ENCODE measurements around the gene PKD2. TPM values are rescaled to one million over a fixed set of nuclear protein-coding genes. Genes with fewer than 3 reads are reported as not detected.

Gene PKD2
- 25.1 TPM for total RNA-seq
- long read RNA-seq, full-length matches to known transcripts = 13 of 41 reads
- long read RNA-seq, partial matches to known transcripts = 13 of 41 reads
- long read RNA-seq, other reads (novel, unspliced or antisense) = 15 of 41 reads

DNA sequence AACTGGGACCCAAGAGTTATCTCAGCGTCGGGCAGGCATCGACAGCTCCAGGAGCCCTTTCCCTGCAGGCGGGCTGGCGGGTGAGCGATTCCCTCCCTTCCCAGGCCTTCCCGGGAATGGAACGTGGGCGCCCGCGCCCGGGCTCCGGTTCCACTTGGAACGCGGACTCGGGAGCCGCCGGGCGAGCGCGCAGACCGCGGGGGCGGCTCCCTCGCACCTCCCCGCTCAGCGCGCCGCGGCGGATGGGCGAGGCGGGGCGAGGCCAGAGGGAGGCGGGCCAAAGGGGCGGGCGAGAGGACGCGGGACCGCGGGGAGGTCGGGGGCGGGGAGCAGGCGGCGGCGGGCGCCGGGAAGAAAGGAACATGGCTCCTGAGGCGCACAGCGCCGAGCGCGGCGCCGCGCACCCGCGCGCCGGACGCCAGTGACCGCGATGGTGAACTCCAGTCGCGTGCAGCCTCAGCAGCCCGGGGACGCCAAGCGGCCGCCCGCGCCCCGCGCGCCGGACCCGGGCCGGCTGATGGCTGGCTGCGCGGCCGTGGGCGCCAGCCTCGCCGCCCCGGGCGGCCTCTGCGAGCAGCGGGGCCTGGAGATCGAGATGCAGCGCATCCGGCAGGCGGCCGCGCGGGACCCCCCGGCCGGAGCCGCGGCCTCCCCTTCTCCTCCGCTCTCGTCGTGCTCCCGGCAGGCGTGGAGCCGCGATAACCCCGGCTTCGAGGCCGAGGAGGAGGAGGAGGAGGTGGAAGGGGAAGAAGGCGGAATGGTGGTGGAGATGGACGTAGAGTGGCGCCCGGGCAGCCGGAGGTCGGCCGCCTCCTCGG lies at the start of gene PKD2:
PKD2 (plus strand) TSS at position 332 of the 818 bp plus-strand sequence; CDS start at position 431, 99 bp downstream.
- DNase-seq (ENCODE audit: low spot score) = peak; percentile 94
- intact Hi-C loops (cut with DNase I) = loop anchor here (5.0 kb wide), 1 partner anchor 275 kb away; the partner anchor contains the start of gene PPM1K

DNA sequence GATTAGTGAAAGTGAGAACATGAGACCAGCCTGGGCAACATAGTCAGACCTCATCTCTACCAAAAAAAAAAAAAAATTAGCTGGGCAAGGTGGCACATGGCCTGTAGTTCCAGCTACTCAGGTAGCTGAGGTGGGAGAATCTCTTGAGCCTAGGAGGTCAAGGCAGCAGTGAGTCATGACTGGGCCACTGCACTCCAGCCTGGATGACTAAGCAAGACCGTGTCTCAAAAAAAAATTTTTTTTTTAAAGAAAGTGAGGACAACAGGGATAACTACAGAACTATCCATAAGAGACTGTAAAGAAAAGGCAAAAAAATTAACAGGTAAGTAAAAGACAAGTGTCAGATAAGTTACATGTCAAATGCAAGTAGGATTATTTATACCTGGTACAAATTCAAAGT lies 45.4 kb upstream of the PKD2 start:
- no peak for DNase-seq (ENCODE audit: low spot score)
- intact Hi-C loops (cut with DNase I) = no loop called here

DNA sequence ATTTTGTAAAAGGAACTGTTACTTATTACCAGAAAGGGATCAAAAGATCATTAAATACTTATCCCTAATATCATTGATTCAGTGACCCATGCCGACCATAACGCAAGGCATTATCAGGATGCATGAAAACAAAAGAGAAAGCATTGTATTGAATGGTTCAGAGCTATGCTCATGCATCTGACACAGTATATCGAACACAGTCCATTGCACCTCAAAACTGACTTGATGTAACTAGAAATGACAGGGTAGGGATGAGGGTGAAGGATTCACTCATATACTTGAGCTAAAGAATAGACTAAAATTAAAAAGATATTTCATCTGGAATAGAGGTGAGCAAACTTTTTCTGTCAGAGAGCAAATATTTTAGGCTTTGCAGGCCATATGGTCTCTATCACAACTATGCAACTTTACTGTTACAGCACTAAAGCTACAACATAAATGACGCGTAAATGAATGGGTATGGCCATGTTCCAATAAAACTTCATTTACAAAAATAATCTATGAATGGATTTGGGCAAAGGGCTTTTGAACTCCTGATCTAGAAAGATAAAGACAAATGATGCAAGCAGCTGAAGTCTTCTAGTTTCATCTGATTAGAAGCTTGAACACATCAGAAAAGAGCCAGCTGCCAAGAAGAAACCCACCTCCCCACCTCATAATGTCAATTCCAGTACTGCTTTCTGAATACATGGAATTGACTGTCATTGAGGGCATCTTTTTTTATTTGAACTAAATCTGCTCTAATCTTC lies 44.9 kb upstream of the PKD2 start:
- no peak for DNase-seq (ENCODE audit: low spot score)
- intact Hi-C loops (cut with DNase I) = no loop called here

DNA sequence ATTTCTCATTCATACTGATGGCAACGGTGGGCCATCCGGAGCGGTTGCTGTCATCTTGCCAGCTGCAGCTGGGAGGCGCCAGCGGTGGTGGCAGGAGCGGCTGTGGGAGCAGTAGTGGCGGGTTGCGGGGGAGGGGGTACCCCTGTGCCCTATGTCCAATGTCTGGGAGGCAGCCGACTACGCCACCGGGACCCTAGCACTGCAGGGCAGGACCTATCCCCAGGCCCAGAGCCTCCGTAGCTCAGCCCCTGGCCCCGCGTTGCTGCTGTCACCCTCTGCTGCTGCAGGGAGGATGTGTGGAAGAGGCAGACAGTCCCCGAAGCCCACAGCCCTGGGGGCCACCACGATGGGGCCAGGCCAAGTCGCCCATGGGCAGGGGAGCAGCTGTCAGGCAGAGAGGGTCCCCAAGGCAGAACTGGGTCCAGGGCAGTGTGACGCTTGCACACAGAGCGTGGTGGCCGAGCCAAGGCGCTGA lies 41.9 kb upstream of the PKD2 start:
- intact Hi-C loops (cut with DNase I) = no loop called here
- no peak for DNase-seq (ENCODE audit: low spot score)

DNA sequence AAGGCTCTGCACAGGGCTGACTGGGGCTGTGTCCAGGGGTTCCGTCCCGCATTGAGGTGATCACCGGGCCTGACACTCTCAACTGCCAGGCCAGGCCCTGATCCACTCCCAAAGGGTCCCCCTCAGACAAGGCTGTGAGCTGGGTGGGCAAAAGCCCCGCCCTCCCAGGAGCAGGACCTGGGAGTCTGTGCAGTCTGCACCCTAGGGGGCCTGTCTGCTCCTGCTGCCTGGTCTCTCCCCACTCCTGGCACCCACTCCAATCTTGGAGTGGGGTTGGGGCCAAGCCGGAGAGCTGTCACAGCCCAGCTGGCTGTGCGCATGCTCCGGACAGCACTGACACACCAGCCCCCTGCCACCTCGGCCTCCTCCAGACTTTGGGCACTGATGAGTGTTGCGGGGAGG lies 41.3 kb upstream of the PKD2 start:
- no peak for DNase-seq (ENCODE audit: low spot score)
- intact Hi-C loops (cut with DNase I) = no loop called here

DNA sequence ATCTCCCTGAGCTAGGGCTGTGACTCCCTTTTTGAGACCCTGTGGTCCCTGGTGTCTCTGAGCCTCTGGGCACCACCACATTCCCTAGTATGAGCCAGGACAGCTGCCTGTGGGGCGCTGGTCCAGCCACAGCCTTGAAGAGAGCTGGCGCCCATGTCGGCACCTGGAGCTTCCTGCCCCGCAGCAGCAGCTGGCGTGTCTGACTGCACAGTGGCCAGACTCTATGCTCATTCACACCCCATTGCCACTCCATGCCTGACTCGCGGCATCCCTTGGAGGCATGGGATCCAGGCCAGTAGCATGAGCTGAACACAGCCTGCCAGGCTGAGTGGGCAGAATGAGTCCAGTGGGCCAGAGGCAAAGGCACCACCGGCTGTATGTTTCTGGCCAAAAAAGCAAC lies 40.2 kb upstream of the PKD2 start:
- no peak for DNase-seq (ENCODE audit: low spot score)
- intact Hi-C loops (cut with DNase I) = no loop called here

DNA sequence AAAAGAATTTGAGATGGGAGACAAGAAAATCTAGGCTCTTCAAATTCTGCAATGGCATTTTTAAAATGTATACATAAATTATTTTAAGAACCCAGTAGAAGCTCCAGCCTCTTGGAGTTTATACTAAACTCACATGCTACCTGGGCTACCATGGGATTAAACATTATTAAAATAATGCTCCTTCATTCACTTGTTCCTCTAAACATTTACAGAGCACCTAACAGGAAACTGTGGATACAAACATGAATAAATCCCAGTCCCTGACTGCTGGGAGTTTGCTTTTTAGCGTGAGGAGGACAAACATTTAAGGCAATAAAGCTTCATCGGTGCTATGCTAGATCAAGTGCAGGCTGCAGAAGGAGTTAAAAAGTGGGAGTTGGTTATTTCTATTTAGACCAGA lies 37.3 kb upstream of the PKD2 start:
- DNase-seq (ENCODE audit: low spot score) = no peak
- intact Hi-C loops (cut with DNase I) = loop anchor here (10.0 kb wide), 1 partner anchor 295 kb away; no protein-coding TSS in a partner anchor

DNA sequence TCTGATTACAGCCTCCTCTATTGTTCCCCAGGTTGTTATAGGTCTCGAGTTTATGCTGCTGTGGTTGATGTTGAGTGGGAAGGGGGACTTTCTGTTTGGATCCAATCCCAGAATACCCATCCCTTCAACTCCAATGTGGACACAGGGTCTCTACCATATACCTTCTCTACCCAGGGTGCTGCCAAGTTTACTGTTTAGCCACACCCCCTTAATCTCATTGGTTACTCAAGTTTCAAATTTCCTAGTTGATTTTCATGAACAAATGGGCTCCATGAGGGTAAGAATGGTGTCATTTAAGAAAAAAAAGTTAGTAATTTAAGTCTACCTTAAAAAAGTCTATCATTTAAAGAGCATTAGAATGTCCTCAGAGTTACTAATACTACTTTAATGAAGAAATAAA lies 35.6 kb upstream of the PKD2 start:
- intact Hi-C loops (cut with DNase I) = loop anchor here (10.0 kb wide), 1 partner anchor 297 kb away; no protein-coding TSS in a partner anchor
- no peak for DNase-seq (ENCODE audit: low spot score)

DNA sequence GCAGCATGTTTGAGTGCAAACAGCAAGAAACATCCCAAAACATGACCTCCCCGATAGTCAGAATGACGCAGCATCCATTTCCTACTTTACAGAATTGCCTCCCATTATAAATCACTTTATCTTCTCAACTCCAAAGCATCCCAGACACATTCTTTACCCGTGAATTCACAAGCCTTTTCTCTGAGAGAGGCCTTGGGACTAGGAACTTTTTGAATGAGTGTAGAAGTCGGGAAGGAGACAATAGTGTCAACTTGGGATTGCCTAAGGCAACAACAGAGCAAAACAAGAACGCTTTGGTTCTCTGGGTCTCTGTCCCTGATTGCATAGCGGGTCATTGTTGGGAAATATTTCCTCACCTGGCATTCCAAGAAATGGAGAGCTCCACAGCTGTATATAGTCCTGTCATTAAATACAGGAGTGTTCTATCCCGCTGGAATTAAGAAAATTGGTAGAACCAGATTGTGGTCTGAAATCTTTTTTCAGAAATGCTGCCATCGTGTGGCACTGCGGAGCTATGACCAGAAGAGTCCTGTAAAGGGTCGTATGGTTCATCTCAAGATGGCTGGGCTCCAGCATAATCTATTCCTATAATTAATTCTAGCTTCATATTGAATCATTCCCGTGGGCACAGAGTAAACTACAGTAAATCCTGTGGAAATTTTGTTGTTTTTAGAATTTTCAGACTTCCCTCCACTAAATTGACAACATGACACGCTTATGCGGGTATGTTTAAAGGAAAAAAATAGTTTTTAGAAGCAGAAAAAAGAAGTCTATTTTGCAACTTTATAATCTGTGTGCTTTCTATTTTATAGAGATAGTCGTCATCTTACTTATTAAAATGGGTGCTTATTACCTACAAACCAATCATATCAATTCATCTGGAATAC lies 33.9 kb upstream of the PKD2 start:
- intact Hi-C loops (cut with DNase I) = loop anchor here (1.0 to 10.0 kb wide), 2 partner anchors 120 to 299 kb away; no protein-coding TSS in a partner anchor
- DNase-seq (ENCODE audit: low spot score) = no peak

DNA sequence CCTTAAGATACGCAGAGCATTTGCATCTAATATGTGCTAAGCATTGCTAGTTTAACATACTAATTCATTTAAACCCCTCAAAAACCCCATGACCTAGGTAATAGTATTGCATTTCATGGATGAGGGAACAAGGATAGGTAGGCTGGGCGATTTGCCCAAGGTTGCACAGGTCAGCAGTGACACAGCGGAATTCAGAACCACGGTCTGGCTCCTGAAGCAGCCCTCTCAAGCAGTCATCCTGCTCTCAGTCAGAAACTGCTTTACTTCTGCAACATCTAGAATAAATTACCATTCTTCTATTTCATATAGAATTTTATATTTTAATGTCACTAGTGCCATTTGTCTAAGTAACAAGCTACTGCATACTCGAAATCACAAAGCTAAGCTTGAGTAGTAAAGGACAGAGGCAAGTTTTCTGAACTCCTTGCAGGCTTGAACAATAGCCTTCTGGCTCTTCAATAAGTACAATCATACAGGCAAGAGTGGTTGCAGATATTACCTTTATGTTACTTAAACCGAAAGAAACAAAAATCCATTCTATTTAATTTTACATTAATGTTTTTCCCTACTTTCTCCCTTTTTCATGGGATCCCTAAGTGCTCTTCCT lies 32.5 kb upstream of the PKD2 start:
- intact Hi-C loops (cut with DNase I) = loop anchor here (10.0 kb wide), 1 partner anchor 300 kb away; no protein-coding TSS in a partner anchor
- no peak for DNase-seq (ENCODE audit: low spot score)

DNA sequence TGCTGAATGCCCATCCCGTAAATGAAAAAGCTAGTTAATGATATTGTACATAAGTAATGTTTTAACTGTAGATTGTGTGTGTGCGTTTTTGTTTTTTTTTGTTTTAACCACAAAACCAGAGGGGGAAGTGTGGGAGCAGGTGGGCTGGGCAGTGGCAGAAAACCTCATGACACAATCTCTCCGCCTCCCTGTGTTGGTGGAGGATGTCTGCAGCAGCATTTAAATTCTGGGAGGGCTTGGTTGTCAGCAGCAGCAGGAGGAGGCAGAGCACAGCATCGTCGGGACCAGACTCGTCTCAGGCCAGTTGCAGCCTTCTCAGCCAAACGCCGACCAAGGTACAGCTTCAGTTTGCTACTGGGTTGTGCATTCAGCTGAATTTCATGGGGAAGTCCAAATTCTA lies 32.0 kb upstream of the PKD2 start, which contains the start of gene SPP1:
SPP1 (plus strand) TSS at position 249 of the 400 bp plus-strand sequence. CDS start 1,182 bp downstream, outside the sequence.
- intact Hi-C loops (cut with DNase I) = loop anchor here (10.0 kb wide), 1 partner anchor 301 kb away; no protein-coding TSS in a partner anchor

DNA sequence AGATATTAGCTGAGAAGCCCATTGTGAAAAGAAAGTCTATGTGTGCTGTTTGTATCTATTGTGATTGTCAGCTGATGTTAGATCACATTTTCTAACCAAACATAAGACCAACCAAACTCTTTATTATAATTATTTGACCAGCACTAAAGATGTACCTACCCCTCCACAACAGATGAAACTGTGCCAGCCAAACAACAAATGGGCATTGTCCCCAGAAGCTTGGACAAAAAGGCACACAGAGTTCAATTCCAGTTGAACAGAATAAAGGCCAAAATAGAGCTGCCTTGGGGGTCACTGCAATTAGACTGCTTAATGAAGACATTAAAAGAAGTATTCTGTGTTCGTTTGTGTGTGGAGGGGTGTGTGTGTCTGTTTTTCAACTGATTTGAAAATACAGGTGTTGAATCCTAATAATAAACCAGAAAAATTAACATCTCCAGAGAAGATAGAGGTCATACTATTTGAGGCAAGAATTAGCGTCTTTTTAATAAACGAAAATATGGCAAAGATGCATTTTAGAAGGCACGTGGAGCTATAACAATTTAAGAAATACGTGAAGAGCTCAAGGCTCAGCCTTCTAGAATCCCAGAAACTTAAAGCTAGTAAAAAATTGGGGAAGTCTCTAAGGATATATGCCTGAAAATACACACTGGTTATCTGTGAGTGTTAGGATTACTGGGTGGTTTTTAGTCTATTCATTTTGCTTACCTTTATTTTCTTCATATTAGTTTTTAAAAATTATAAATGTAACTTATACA lies 29.7 kb upstream of the PKD2 start:
- DNase-seq (ENCODE audit: low spot score) = no peak
- intact Hi-C loops (cut with DNase I) = loop anchor here (10.0 kb wide), 1 partner anchor 303 kb away; no protein-coding TSS in a partner anchor

More for the DNA sequence above, 32.0 kb upstream of the PKD2 start, which contains the start of gene SPP1:
- no peak for DNase-seq (ENCODE audit: low spot score)

DNA sequence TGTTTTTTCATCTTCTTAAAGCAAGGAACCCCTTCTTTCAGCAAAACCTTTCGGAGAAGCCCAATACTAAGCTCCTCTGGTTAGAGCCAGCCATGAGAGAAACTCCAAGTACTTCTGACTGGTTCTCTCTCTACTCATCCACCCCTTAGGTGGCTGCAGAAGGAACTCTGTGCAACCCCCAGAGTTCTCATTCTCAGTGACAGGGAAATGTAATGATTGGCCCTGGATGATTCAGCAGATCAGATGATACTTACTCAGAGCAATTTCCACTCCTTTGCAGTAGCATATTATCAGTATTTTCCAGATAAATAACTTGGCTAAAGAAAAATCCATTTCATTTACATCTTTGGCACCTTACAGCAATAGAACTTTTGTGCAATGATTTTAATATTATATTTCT lies 28.8 kb upstream of the PKD2 start:
- intact Hi-C loops (cut with DNase I) = loop anchor here (10.0 kb wide), 1 partner anchor 304 kb away; no protein-coding TSS in a partner anchor
- DNase-seq (ENCODE audit: low spot score) = no peak

DNA sequence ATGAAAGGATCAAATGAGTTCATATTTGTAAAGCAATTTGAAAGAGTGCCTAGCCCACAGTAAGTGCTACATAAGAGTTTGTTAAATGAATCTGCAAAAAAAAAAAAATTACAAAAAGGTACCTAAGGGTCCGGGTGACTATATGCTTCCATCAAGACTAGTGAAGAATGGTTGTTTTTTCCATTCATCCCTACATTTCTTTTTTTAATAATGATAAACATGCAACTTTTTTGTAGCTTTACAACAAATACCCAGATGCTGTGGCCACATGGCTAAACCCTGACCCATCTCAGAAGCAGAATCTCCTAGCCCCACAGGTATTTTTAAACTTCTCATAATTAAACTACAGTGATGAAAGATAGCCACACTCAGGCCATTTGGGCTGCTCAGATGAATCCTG lies 27.6 kb upstream of the PKD2 start:
- no peak for DNase-seq (ENCODE audit: low spot score)
- intact Hi-C loops (cut with DNase I) = loop anchor here (10.0 kb wide), 1 partner anchor 305 kb away; no protein-coding TSS in a partner anchor

DNA sequence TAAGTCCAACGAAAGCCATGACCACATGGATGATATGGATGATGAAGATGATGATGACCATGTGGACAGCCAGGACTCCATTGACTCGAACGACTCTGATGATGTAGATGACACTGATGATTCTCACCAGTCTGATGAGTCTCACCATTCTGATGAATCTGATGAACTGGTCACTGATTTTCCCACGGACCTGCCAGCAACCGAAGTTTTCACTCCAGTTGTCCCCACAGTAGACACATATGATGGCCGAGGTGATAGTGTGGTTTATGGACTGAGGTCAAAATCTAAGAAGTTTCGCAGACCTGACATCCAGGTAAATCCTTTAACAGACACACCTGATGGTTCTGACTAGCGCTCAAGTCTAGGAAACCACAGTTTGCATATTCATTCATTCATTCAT lies 25.9 kb upstream of the PKD2 start:
- DNase-seq (ENCODE audit: low spot score) = no peak
- intact Hi-C loops (cut with DNase I) = no loop called here

DNA sequence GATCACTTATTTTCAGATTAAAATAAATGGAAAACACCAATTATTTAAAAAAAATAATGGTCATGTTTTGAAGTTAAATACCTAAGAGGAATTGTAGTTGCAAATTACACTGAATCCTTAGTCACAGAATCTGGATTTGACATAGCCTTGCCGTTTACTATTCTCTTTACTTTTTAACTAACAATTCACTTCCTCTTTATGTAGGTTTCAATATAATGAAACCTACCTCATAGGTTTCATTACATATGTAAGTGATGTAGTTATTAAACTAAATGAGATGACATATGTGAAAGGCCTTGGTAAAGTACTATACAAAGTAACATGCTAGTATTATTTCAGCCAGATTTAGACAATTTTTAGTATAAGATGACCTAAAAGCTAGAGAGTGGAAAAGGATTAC lies 25.4 kb upstream of the PKD2 start:
- intact Hi-C loops (cut with DNase I) = no loop called here

DNA sequence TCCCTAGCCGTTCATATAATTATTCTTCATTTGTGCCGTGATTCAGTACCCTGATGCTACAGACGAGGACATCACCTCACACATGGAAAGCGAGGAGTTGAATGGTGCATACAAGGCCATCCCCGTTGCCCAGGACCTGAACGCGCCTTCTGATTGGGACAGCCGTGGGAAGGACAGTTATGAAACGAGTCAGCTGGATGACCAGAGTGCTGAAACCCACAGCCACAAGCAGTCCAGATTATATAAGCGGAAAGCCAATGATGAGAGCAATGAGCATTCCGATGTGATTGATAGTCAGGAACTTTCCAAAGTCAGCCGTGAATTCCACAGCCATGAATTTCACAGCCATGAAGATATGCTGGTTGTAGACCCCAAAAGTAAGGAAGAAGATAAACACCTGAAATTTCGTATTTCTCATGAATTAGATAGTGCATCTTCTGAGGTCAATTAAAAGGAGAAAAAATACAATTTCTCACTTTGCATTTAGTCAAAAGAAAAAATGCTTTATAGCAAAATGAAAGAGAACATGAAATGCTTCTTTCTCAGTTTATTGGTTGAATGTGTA lies 24.9 kb upstream of the PKD2 start:
- DNase-seq (ENCODE audit: low spot score) = no peak
- intact Hi-C loops (cut with DNase I) = no loop called here

More for the DNA sequence above, 25.4 kb upstream of the PKD2 start:
- DNase-seq (ENCODE audit: low spot score) = no peak
